HAP-1 (cell line): ENCODE measurements around the gene C5orf58.

Experiments
- DNase-seq, 2 experiments: peaks; one replicate each; pipeline ENCODE4 v3.0.0-alpha.2; 2016 to 2020; ENCODE audit warnings: low spot score in 2 of 2
- H3K27me3 ChIP-seq: fragments of 250-450 bp; sonication (Bioruptor Pico); 2 replicates; pipeline ENCODE4 v1.5.1; 2020; ENCODE audit warnings: low read depth, mild to moderate bottlenecking, moderate library complexity
- H3K36me3 ChIP-seq: fragments of 250-450 bp; sonication (Bioruptor Pico); replicated peaks from 2 replicates; pipeline ENCODE4 v1.5.1; 2020; ENCODE audit warnings: mild to moderate bottlenecking
- H3K4me1 ChIP-seq: fragments of 250-450 bp; sonication (Bioruptor Pico); 2 replicates; pipeline ENCODE4 v1.5.1; 2020; ENCODE audit warnings: mild to moderate bottlenecking
- H3K4me3 ChIP-seq: fragments of 250-450 bp; sonication (Bioruptor Pico); 2 replicates; pipeline ENCODE4 v1.5.1; 2020; ENCODE audit warnings: mild to moderate bottlenecking, moderate library complexity
- H3K9me3 ChIP-seq: fragments of 250-450 bp; sonication (Bioruptor Pico); 2 replicates; pipeline ENCODE4 v1.5.1; 2020; ENCODE audit warnings: mild to moderate bottlenecking, moderate library complexity
- in situ Hi-C: fragments of 300-500 bp; cut with MboI; formaldehyde crosslinking; loops from 3 replicates; pipeline ENCODE4 v1.14.3; 2020; ENCODE audit warnings: low sequenced_read_pairs, inconsistent platforms, mixed read lengths

C5orf58 gene, protein sequence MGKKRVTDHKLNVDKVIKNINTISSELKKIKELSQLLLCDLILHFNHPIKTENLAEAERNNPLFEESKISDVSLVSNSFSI

DNA sequence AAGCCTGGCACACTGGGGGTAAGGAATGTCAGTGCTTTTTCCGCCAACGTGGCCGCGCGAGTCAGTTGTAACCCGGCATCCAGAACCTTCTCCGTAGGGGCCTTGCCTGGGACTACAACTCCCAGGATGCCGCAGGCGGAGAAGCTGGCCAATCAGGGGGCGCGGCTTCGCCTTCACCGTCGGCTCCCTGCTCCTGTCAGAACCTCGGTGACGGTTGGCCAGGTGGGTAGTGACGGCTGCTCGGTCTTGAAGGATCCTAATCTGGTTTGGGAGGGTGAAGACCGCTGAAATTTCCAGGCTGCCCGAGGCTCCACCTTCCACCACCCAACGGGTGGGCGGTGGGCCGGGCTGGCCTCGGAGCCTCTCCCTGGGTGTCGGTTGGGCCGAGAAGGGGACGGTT is at the start of gene C5orf58:
TSS of gene C5orf58 (plus strand) at position 200 of the 400 bp plus-strand sequence. CDS start 1,992 bp downstream, outside the sequence.
- Histone ChIP-seq H3K36me3 (no peaks in the 10 kb centered on the region), H3K27me3 (0 out of 2 replicates have a peak, but pooled peaks cover 4% of the 10 kb centered on the region), H3K4me1 (no peaks in the 10 kb centered on the region), H3K4me3 (no peak within 1 kb of the TSS), H3K9me3 (no peaks in the 10 kb centered on the region)
- no peak for DNase-seq
- in situ Hi-C loops: no loop called here

DNA sequence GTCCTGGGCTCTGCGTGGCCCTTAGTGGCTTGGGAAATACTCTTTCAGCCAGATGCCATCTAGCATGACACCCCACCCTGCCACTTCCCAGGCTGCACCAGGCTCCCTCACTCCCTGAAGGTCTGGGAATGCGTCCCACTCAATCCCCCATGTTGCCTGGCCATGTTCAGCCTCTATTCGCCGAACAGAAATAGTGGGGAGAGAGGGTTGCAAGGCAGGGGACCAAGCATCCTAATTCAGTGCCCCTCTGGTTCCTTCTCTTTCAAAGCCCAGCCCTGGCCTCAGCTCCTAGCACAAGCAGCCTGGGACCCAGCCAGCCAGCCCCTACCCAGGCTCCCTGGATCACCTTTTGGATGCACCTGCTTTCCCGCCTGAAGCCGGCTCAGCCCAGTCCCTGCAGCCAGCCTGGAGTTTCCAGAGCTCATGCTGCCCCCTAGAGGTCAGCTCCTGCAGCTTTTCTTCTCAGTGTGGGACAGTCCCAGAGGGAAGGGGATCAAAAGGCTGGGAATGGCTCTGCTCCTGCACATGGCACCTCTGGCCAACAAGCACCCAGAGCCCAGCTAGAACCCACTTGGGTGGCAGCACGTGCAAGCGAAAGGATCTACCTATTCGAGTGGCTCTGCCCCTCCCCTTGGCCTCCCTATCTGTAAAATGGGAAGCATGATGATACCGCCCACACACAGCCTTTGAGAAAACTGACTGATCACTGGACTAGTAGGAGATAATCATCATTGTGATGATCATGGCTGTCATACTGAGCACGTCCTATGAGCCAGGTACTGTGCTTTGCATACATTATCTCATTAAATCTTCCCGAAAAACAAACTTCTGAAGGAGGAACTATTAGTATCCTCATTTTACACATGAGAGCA is 48.7 kb upstream of the C5orf58 start:
- no peaks in the 10 kb centered on the region for H3K4me1 ChIP-seq
- no peaks in the 10 kb centered on the region for H3K27me3 ChIP-seq
- peak; percentile 42 to 83 for DNase-seq
- in situ Hi-C loops: no loop called here
- H3K9me3 ChIP-seq: no peaks in the 10 kb centered on the region
- H3K36me3 ChIP-seq: no peaks in the 10 kb centered on the region
- H3K4me3 ChIP-seq: no peak overlapping the region

DNA sequence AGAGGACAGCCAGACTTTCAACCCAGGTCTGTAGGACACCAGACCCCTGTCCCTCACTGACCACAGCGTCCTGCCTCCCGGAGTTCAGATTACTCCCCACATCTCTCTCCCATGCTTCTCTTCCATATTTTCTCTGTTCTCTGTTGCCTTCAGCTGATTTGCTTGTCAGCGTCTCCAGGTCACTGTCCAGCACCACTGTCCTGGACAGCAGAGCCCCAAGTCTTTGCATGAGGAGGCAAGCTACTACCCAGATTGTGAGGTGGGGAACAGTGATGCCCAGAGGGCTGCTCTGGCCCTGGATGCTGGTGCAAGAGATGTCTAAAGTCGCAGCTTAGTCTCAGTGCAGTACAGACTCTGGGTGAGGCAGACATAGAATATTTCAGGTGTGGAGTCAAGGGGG is 48.0 kb upstream of the C5orf58 start:
- Histone ChIP-seq H3K27me3 (no peaks in the 10 kb centered on the region), H3K4me1 (no peaks in the 10 kb centered on the region), H3K36me3 (no peaks in the 10 kb centered on the region), H3K4me3 (no peak overlapping the region), H3K9me3 (no peaks in the 10 kb centered on the region)
- in situ Hi-C loops: no loop called here
- no peak for DNase-seq

DNA sequence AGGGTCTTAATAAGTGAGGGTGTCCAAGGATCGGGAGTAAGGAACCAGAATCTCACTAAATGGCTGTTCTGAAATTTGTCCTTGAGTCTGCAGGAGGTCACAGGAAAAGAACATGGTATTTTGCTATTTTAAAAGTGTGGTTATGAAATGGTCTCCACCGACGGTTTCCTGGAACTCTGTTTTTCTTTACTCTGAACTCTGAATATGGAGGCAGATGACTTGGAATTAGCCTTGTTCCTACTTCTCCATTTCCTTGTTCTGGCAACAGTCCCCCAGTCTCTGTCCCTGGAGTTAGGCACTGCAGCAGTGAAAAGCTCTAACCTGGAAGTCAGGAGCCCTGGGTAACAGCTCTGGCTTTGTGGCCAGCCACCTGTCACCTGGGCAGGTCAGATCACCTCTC is 46.6 kb upstream of the C5orf58 start:
- no peaks in the 10 kb centered on the region for H3K9me3 ChIP-seq
- no peaks in the 10 kb centered on the region for H3K36me3 ChIP-seq
- H3K27me3 ChIP-seq: no peaks in the 10 kb centered on the region
- DNase-seq: no peak
- no peak overlapping the region for H3K4me3 ChIP-seq
- H3K4me1 ChIP-seq: no peaks in the 10 kb centered on the region; the same call in 1 of the 2 replicates
- in situ Hi-C loops: no loop called here

DNA sequence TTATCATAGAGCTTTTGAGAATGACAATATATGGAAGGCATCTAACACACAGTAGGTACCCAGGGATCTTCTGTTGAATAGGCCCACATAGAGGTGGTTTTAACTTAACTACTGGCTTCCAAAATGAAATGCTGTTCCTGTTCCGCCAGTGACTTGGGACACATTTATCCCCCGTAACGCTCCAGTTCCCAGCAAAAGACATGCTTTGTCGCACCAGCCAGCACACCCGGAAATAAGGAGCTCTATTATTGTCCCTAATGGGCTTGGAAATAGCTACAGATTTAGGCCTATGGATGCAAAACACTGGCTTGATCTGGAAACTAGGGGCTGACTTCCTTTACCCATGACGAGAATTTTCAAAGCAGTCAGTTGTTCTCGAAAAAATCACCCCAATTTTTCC is 45.9 kb upstream of the C5orf58 start:
- DNase-seq: no peak
- Histone ChIP-seq H3K27me3 (no peaks in the 10 kb centered on the region), H3K9me3 (no peaks in the 10 kb centered on the region), H3K36me3 (no peaks in the 10 kb centered on the region), H3K4me3 (no peak overlapping the region), H3K4me1 (no peaks in the 10 kb centered on the region; the same call in 1 of the 2 replicates)
- in situ Hi-C loops: no loop called here

DNA sequence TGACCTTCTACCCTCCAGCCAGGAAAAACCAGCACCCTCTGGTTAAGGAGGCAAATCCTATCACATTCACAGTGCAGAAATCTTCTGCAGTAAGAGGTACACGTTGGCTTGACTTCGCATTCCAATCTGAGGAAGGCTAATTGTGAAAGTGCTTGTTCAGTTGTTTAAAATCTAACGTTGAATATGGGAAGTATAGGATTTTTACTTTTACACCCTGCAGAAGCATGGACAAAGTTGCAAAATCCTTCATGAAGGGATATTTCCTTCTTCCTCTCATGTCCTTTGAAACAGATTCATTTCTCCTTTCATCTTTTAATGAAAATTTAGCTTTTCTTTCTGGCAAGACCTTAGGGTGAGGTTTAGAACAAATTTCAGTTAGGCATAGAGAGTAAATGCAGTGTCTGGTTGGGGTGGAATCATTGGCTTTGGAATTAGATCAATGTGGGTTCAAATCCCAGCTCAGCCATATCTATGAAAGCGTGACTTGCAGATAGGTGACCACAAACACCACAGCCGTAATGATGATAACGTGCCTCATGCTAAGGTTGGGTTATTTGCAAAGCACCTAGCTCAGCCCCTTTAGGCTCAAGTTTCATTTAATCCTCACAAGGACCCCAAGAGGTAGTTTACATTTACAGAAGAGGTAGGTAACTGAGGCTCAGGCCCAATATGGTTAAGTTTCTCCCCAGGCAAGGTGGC is 42.2 kb upstream of the C5orf58 start:
- peak; percentile 12 to 47 for DNase-seq
- Histone ChIP-seq H3K36me3 (no peaks in the 10 kb centered on the region), H3K4me3 (no peak overlapping the region), H3K27me3 (no peaks in the 10 kb centered on the region), H3K9me3 (no peaks in the 10 kb centered on the region), H3K4me1 (no peaks in the 10 kb centered on the region; the same call in 1 of the 2 replicates)
- in situ Hi-C loops: no loop called here

DNA sequence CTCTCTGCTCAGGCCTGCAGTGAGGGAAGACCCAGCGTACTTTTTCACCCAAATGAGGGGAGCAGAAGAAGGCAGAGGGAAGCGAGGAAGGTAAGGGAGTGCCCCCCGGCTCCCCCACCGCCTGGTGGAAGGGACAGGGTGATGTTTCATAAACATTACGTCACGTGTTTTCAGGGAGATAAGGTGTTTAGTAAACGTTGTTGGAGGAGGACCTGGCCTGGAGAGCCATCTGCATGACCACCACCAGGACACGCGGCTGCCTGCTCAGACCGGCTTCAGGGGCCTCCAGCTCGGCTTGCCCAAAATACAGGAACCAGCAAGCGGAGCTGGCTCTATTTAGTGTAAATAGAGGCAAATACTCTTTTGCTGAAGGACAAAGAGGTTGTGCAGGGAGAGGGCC is 40.0 kb upstream of the C5orf58 start:
- Histone ChIP-seq H3K27me3 (no peaks in the 10 kb centered on the region), H3K9me3 (no peaks in the 10 kb centered on the region), H3K4me3 (no peak overlapping the region), H3K4me1 (no peaks in the 10 kb centered on the region; the same call in 1 of the 2 replicates), H3K36me3 (no peaks in the 10 kb centered on the region)
- DNase-seq: no peak
- in situ Hi-C loops: no loop called here

DNA sequence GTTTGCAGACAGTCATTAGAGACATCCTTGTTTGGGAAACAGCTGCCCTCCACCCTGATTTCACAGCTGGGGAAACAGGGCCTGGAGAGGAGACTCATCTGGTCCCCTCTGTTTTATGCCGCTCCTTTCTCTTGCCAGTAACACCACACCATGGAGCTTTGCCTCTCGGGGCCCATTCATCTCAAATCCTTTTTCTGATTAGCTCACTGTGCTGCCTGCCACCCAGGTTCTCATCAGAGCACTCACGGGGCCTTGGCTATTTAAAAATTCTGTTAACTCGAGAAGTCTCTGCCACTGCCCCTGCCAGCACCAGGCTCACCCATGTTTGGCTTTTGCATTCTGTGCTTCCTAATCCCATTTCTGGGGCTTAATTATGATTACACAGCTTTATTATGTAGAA is 36.8 kb upstream of the C5orf58 start:
- no peaks in the 10 kb centered on the region for H3K4me1 ChIP-seq
- no peak for DNase-seq
- no peak overlapping the region for H3K4me3 ChIP-seq
- no peaks in the 10 kb centered on the region for H3K36me3 ChIP-seq
- H3K9me3 ChIP-seq: no peaks in the 10 kb centered on the region
- in situ Hi-C loops: no loop called here
- no peaks in the 10 kb centered on the region for H3K27me3 ChIP-seq

DNA sequence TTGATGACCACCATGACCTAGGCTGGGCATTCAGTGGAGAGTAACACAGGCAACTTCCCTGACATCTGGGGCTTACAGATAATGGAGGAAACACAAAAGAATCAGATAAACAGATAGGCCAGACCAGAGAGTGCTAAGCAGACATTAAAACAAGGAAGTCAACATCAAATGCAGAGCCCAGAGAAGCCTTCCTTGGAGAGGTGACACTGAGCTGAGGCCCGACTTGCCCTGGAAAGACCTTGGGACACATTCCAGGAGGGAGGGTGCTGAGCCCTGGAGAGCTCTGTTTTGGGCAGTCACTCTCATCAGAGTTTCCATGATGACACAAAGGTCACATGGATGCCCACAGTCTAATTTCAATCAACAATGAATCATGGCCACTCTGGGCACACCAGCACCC is 31.9 kb upstream of the C5orf58 start:
- H3K27me3 ChIP-seq: 0 out of 2 replicates have a peak, but pooled peaks cover 5% of the 10 kb centered on the region
- H3K9me3 ChIP-seq: no peaks in the 10 kb centered on the region
- H3K4me1 ChIP-seq: no peaks in the 10 kb centered on the region
- in situ Hi-C loops: no loop called here
- no peak overlapping the region for H3K4me3 ChIP-seq
- H3K36me3 ChIP-seq: no peaks in the 10 kb centered on the region
- no peak for DNase-seq

DNA sequence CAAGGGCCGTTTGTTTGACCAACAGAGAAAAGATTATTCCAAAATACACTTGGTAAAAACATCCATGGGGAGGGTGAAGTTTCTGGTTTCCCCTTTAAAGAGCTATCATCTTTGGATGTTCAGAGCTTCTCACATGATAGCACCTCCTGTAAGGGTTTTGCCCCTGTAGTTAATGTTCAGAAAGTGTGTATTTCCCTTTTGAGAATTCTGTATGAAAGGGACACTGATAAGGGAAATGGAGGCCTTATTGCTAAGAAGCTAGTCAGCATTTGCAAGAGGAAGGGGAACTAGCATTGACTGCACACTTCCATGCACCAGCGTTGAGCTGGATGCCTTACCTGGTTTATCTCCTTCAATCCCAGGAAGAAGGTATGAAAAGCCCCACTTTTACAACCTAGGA is 31.5 kb upstream of the C5orf58 start:
- H3K9me3 ChIP-seq: no peaks in the 10 kb centered on the region
- H3K36me3 ChIP-seq: no peaks in the 10 kb centered on the region
- H3K4me1 ChIP-seq: no peaks in the 10 kb centered on the region
- no peak for DNase-seq
- H3K4me3 ChIP-seq: no peak overlapping the region
- in situ Hi-C loops: no loop called here
- 0 out of 2 replicates have a peak, but pooled peaks cover 5% of the 10 kb centered on the region for H3K27me3 ChIP-seq

DNA sequence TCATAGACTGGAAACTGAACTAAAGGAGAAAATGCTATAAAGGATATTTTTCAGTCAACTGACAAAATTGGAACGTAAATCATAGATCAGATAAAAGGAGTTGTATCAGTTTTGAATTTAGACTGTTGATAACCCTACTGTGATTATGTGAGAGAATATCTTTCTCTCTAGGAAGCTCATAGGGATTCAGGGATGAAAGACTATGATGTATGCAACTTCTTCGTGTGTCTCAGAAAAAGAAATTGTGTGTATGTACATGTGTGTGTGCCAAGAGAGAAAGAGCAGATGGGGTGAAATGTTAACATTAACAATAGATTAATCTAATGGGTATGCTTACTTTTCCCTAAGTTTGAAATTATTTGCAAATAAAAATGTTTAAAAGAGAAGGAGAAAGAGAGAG is 30.7 kb upstream of the C5orf58 start:
- Histone ChIP-seq H3K4me1 (no peaks in the 10 kb centered on the region), H3K27me3 (0 out of 2 replicates have a peak, but pooled peaks cover 5% of the 10 kb centered on the region), H3K9me3 (no peaks in the 10 kb centered on the region), H3K4me3 (no peak overlapping the region), H3K36me3 (no peaks in the 10 kb centered on the region)
- DNase-seq: no peak
- in situ Hi-C loops: no loop called here

DNA sequence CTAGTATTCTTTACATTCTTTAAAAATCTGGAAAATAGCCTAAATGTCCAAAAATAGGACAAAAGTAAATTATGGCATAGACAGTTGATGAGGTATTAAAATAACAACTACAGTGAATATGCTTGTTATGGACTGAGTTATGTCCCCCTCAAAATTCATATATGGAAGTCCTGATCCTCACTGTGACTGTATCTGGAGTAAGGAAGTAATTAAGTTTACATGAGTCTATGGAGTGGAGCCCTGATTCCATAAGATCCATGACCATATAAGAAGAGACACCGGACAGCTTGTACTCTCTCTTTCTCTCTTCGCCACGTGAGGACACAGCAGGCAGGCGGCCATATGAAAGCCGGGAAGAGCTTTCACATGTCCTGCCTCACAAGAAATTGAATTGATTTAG is 28.6 kb upstream of the C5orf58 start:
- no peaks in the 10 kb centered on the region for H3K36me3 ChIP-seq
- peaks cover 10% of the 10 kb centered on the region; the same call in 1 of the 2 replicates for H3K27me3 ChIP-seq
- H3K4me3 ChIP-seq: no peak overlapping the region
- H3K4me1 ChIP-seq: no peaks in the 10 kb centered on the region
- no peak for DNase-seq
- no peaks in the 10 kb centered on the region for H3K9me3 ChIP-seq
- in situ Hi-C loops: no loop called here

DNA sequence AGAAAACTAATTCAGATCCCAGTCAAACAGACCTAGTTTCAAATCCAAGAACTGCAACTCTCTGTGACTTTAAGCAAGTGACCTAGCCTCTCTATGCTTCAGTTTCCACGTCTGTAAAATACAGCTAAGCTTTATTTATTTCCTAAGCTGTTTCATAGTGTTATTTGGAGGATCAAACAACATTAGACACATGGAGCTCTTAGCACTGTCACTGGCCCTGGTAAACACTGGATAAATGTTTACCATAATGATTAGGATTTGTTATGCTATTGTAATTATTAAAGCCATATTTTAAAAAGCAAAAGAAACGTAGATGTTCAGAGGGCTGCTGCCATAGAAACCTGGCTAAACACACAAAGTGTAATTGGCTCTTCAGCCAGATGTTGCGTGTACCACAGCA is 26.6 kb upstream of the C5orf58 start:
- Histone ChIP-seq H3K4me3 (no peak overlapping the region), H3K4me1 (no peaks in the 10 kb centered on the region), H3K36me3 (no peaks in the 10 kb centered on the region), H3K9me3 (no peaks in the 10 kb centered on the region), H3K27me3 (peaks cover 10% of the 10 kb centered on the region; the same call in 1 of the 2 replicates)
- in situ Hi-C loops: no loop called here
- DNase-seq: no peak

DNA sequence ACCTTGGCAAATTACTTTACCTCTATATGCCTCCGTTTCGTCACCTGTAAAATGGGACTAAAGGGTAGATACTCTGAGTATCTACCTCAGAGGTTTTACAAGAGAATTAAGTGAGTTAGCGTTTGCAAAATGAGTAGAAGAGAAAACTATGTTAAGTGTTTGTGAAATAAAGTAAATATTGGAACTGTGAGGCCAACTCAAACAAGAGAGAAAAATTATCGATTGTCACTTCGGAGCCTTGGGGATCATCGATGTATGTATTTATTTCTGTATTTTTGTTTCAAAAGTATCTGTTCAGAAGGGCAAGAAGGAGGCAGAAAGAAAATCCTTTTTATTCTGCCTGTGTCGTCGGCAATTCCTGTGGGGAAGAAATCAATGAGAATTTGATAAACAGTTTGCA is 25.8 kb upstream of the C5orf58 start:
- no peaks in the 10 kb centered on the region for H3K4me1 ChIP-seq
- in situ Hi-C loops: no loop called here
- no peaks in the 10 kb centered on the region for H3K9me3 ChIP-seq
- H3K27me3 ChIP-seq: peaks cover 10% of the 10 kb centered on the region; the same call in 1 of the 2 replicates
- DNase-seq: no peak
- H3K36me3 ChIP-seq: no peaks in the 10 kb centered on the region
- H3K4me3 ChIP-seq: no peak overlapping the region
